ENCODE data around the gene C6orf89.

Gene C6orf89

GRCh38 chr6:36863670-36864540 lies 21.8 kb upstream of the C6orf89 start:
- H3K4me3 Mint-ChIP-seq, result no peak overlapping the region
- H3K9me3 Mint-ChIP-seq, result no peaks in the 10 kb centered on the region
- no peak overlapping the region for H3K27ac Mint-ChIP-seq
- H3K36me3 Mint-ChIP-seq (ENCODE audit: low read depth), result peaks cover 85% of the 10 kb centered on the region
- peaks cover 33% of the 10 kb centered on the region for H3K4me1 Mint-ChIP-seq (ENCODE audit: low read depth)
- no peaks in the 10 kb centered on the region for H3K27me3 Mint-ChIP-seq

GRCh38 chr6:36865835-36866234 lies 19.9 kb upstream of the C6orf89 start:
- H3K27me3 Mint-ChIP-seq, result no peaks in the 10 kb centered on the region
- peak overlapping the region; percentile 7 for H3K27ac Mint-ChIP-seq
- peaks cover 43% of the 10 kb centered on the region for H3K4me1 Mint-ChIP-seq (ENCODE audit: low read depth)
- H3K9me3 Mint-ChIP-seq, result no peaks in the 10 kb centered on the region
- peaks cover 87% of the 10 kb centered on the region for H3K36me3 Mint-ChIP-seq (ENCODE audit: low read depth)
- H3K4me3 Mint-ChIP-seq, result no peak overlapping the region

- Mint-ChIP-seq H3K27me3 (no peaks in the 10 kb centered on the region), H3K9me3 (no peaks in the 10 kb centered on the region), H3K27ac (no peak overlapping the region), H3K4me3 (no peak overlapping the region), H3K36me3 (ENCODE audit: low read depth) (peaks cover 88% of the 10 kb centered on the region), H3K4me1 (ENCODE audit: low read depth) (peaks cover 56% of the 10 kb centered on the region)
Measured at GRCh38 chr6:36867471-36868224, 18.1 kb upstream of the C6orf89 start.

GRCh38 chr6:36871686-36872085 lies 14.1 kb upstream of the C6orf89 start:
- Mint-ChIP-seq H3K36me3 (ENCODE audit: low read depth) (peaks cover 66% of the 10 kb centered on the region), H3K27me3 (no peaks in the 10 kb centered on the region), H3K4me3 (no peak overlapping the region), H3K27ac (no peak overlapping the region), H3K9me3 (no peaks in the 10 kb centered on the region), H3K4me1 (ENCODE audit: low read depth) (peaks cover 64% of the 10 kb centered on the region)

GRCh38 chr6:36873115-36873514 lies 12.6 kb upstream of the C6orf89 start:
- H3K4me1 Mint-ChIP-seq (ENCODE audit: low read depth), result peaks cover 49% of the 10 kb centered on the region

GRCh38 chr6:36873612-36874442 lies 11.9 kb upstream of the C6orf89 start:
- peaks cover 45% of the 10 kb centered on the region for H3K36me3 Mint-ChIP-seq (ENCODE audit: low read depth)
- H3K9me3 Mint-ChIP-seq, result no peaks in the 10 kb centered on the region
- peak overlapping the region; percentile 99 for H3K27ac Mint-ChIP-seq
- peak overlapping the region; percentile 98 for H3K4me3 Mint-ChIP-seq
- H3K27me3 Mint-ChIP-seq, result peaks cover 6% of the 10 kb centered on the region
- H3K4me1 Mint-ChIP-seq (ENCODE audit: low read depth), result peaks cover 47% of the 10 kb centered on the region

More at GRCh38 chr6:36873115-36873514, 12.6 kb upstream of the C6orf89 start:
- H3K4me3 Mint-ChIP-seq, result peak overlapping the region; percentile 98
- H3K27me3 Mint-ChIP-seq, result peaks cover 4% of the 10 kb centered on the region
- peak overlapping the region; percentile 99 for H3K27ac Mint-ChIP-seq
- peaks cover 51% of the 10 kb centered on the region for H3K36me3 Mint-ChIP-seq (ENCODE audit: low read depth)
- H3K9me3 Mint-ChIP-seq, result no peaks in the 10 kb centered on the region

GRCh38 chr6:36874443-36875249 lies 11.1 kb upstream of the C6orf89 start, which contains the start of gene PPIL1:
TSS of gene PPIL1 (minus strand) at chr6:36874803. CDS start at chr6:36874772, 31 bp downstream.
- Mint-ChIP-seq H3K36me3 (ENCODE audit: low read depth) (peaks cover 40% of the 10 kb centered on the region), H3K9me3 (no peaks in the 10 kb centered on the region), H3K27me3 (peaks cover 14% of the 10 kb centered on the region), H3K4me3 (peak within 1 kb of the TSS; percentile 98), H3K27ac (peak within 1 kb of the TSS; percentile 99), H3K4me1 (ENCODE audit: low read depth) (peaks cover 47% of the 10 kb centered on the region)

- Mint-ChIP-seq H3K27ac (peak overlapping the region; percentile 99), H3K27me3 (peaks cover 18% of the 10 kb centered on the region), H3K36me3 (ENCODE audit: low read depth) (peaks cover 34% of the 10 kb centered on the region), H3K9me3 (no peaks in the 10 kb centered on the region), H3K4me3 (peak overlapping the region; percentile 98), H3K4me1 (ENCODE audit: low read depth) (peaks cover 43% of the 10 kb centered on the region)
Measured at GRCh38 chr6:36875250-36875633, 10.5 kb upstream of the C6orf89 start.

GRCh38 chr6:36884610-36885009 lies 1.1 kb upstream of the C6orf89 start:
- H3K27ac Mint-ChIP-seq, result peak overlapping the region; percentile 1
- H3K9me3 Mint-ChIP-seq, result no peaks in the 10 kb centered on the region
- H3K4me3 Mint-ChIP-seq, result no peak overlapping the region
- H3K4me1 Mint-ChIP-seq (ENCODE audit: low read depth), result peaks cover 32% of the 10 kb centered on the region
- H3K27me3 Mint-ChIP-seq, result peaks cover 5% of the 10 kb centered on the region
- H3K36me3 Mint-ChIP-seq (ENCODE audit: low read depth), result no peaks in the 10 kb centered on the region

- H3K4me3 Mint-ChIP-seq, result peak overlapping the region; percentile 94
- H3K4me1 Mint-ChIP-seq (ENCODE audit: low read depth), result peaks cover 36% of the 10 kb centered on the region
- no peaks in the 10 kb centered on the region for H3K27me3 Mint-ChIP-seq
- no peaks in the 10 kb centered on the region for H3K36me3 Mint-ChIP-seq (ENCODE audit: low read depth)
- peak overlapping the region; percentile 73 for H3K27ac Mint-ChIP-seq
- H3K9me3 Mint-ChIP-seq, result no peaks in the 10 kb centered on the region
Measured at GRCh38 chr6:36886950-36887618, 1.3 kb downstream of the C6orf89 start.

- Mint-ChIP-seq H3K4me1 (ENCODE audit: low read depth) (peaks cover 36% of the 10 kb centered on the region), H3K4me3 (no peak overlapping the region), H3K9me3 (no peaks in the 10 kb centered on the region), H3K36me3 (ENCODE audit: low read depth) (no peaks in the 10 kb centered on the region), H3K27me3 (no peaks in the 10 kb centered on the region), H3K27ac (no peak overlapping the region)
Measured at GRCh38 chr6:36888115-36888643, 2.4 kb downstream of the C6orf89 start.

- H3K27ac Mint-ChIP-seq, result no peak overlapping the region
Measured at GRCh38 chr6:36888654-36889481, 3.1 kb downstream of the C6orf89 start.

More at GRCh38 chr6:36888654-36889481, 3.1 kb downstream of the C6orf89 start:
- Mint-ChIP-seq H3K36me3 (ENCODE audit: low read depth) (no peaks in the 10 kb centered on the region), H3K4me1 (ENCODE audit: low read depth) (peaks cover 36% of the 10 kb centered on the region), H3K27me3 (no peaks in the 10 kb centered on the region), H3K4me3 (no peak overlapping the region), H3K9me3 (no peaks in the 10 kb centered on the region)

Data from stimulated activated naive CD8-positive, alpha-beta T cell treated with anti-CD3 and anti-CD28 coated beads, Interleukin-15, Interleukin-2, amounts not matched to agents 100 ng/mL and 50 ng/mL, for 24 hours (primary cell).